T-cell (primary cell): ENCODE measurements around the gene CGNL1. TPM values are rescaled to one million over a fixed set of nuclear protein-coding genes. Genes with fewer than 3 reads are reported as not detected.

Experiments
- ATAC-seq, 4 experiments: fragments of 200-7000 bp in 3 of 4; fragments of 150-1000 bp in 1 of 4; cut with Tn5 transposase; replicated peaks in 1 of 4; 1 replicate in 3 of 4; 2 replicates in 1 of 4; pipeline ENCODE4 v1.10.0; 2021; ENCODE audit warnings: moderate library complexity in 3 of 4, mild to moderate bottlenecking in 2 of 4, moderate number of reproducible peaks in 1 of 4
- CTCF ChIA-PET, 2 donors: fragments of 300-600 bp; sonication (Branson Sonifier 250); formaldehyde crosslinking; loops; one replicate each; lab custom pipeline; 2022; ENCODE audit warnings: antibody characterized with exemption in 2 of 2; lab: Charles Lee
- POLR2A ChIA-PET, 2 donors: fragments of 300-600 bp; sonication (Branson Sonifier 250); formaldehyde crosslinking; loops; one replicate each; lab custom pipeline; 2022; ENCODE audit warnings: antibody characterized with exemption in 2 of 2; lab: Charles Lee
- DNase-seq, 35 experiments: peaks; one replicate each; pipeline versions ENCODE4 v3.0.0 to v3.0.0-alpha.2; 2013 to 2023
- H3K27ac ChIP-seq: one replicate; pipeline ENCODE4 v1.5.1; 2013; ENCODE audit warnings: low read length
- H3K27me3 ChIP-seq, 2 experiments: replicated peaks in 1 of 2; 1 replicate in 1 of 2; 2 replicates in 1 of 2; pipeline versions ENCODE4 v1.6.1 to v1.7.0; 2013; ENCODE audit warnings: low read length in 1 of 2, mixed read lengths in 1 of 2; ENCODE audit not compliant: control insufficient read depth in 2 of 2, insufficient read depth in 2 of 2; ENCODE audit errors: extremely low read depth in 1 of 2
- H3K36me3 ChIP-seq, 2 donors: 1 replicate in 1 of 2; 2 replicates in 1 of 2; pipeline versions ENCODE4 v1.6.1 to v1.7.0; 2013; ENCODE audit warnings: low read length in 1 of 2; ENCODE audit not compliant: control insufficient read depth in 2 of 2, insufficient read depth in 1 of 2; ENCODE audit errors: extremely low read depth in 1 of 2
- H3K4me1 ChIP-seq, 2 experiments: 1 replicate in 1 of 2; 2 replicates in 1 of 2; pipeline versions ENCODE4 v1.6.1 to v1.7.0; 2013; ENCODE audit warnings: low read length in 2 of 2, mixed read lengths in 1 of 2; ENCODE audit not compliant: insufficient read depth in 2 of 2, control insufficient read depth in 1 of 2; ENCODE audit errors: extremely low read depth in 1 of 2
- H3K4me3 ChIP-seq, 2 donors: 1 replicate in 1 of 2; 2 replicates in 1 of 2; pipeline versions ENCODE4 v1.5.1 to v1.7.0; 2013; ENCODE audit warnings: mild to moderate bottlenecking in 2 of 2, low read length in 1 of 2, moderate library complexity in 1 of 2; ENCODE audit not compliant: control insufficient read depth in 1 of 2; ENCODE audit errors: extremely low read depth in 1 of 2
- H3K9me3 ChIP-seq: 2 replicates; pipeline ENCODE4 v1.7.0; 2013
- H3K27ac Mint-ChIP-seq, 2 donors: one replicate each; pipeline ENCODE4 v1.8.0; 2020 to 2021; ENCODE audit warnings: mild to moderate bottlenecking in 2 of 2, mixed read lengths in 2 of 2
- H3K27me3 Mint-ChIP-seq, 2 donors: one replicate each; pipeline ENCODE4 v1.8.0; 2021 to 2022; ENCODE audit warnings: mixed read lengths in 2 of 2
- H3K36me3 Mint-ChIP-seq: one replicate; pipeline ENCODE4 v1.8.0; 2021; ENCODE audit warnings: mixed read lengths
- H3K4me1 Mint-ChIP-seq, 3 donors: one replicate each; pipeline ENCODE4 v1.8.0; 2020 to 2022; ENCODE audit warnings: mixed read lengths in 3 of 3, mild to moderate bottlenecking in 1 of 3
- H3K4me3 Mint-ChIP-seq, 3 donors: one replicate each; pipeline ENCODE4 v1.8.0; 2020 to 2022; ENCODE audit warnings: mild to moderate bottlenecking in 3 of 3, mixed read lengths in 3 of 3, moderate library complexity in 3 of 3
- H3K9me3 Mint-ChIP-seq, 3 donors: one replicate each; pipeline ENCODE4 v1.8.0; 2020 to 2022; ENCODE audit warnings: mixed read lengths in 3 of 3
- WGBS: methylation state at CpG from one replicate; pipeline ENCODE4 v1.1.5; 2013; ENCODE audit warnings: missing lambda C conversion rate; ENCODE audit not compliant: insufficient coverage; 5-methylcytosine and 5-hydroxymethylcytosine counted together
- total RNA-seq, 35 experiments: library from RNA in 6 of 35; stranded (reverse) in 6 of 35; fragments of 120-200 nt in 1 of 35; gene quantifications; one replicate each; pipeline versions ENCODE4 v1.2.1 to v1.2.4 and lab custom pipeline; 2013 to 2026

Gene CGNL1
- total RNA-seq, 5 donors from 2014 or later (not counting 1 experiment from before 2014, with no cell fraction given): 0.13 to 0.18 (median 0.16) TPM; not detected in 2

- no peaks in the 10 kb centered on the region for H3K4me1 Mint-ChIP-seq
- no peak overlapping the region for H3K27ac ChIP-seq
These were observed 86.1 kb downstream of the CGNL1 start for GRCh38 chr15:57462381-57462780.

DNA sequence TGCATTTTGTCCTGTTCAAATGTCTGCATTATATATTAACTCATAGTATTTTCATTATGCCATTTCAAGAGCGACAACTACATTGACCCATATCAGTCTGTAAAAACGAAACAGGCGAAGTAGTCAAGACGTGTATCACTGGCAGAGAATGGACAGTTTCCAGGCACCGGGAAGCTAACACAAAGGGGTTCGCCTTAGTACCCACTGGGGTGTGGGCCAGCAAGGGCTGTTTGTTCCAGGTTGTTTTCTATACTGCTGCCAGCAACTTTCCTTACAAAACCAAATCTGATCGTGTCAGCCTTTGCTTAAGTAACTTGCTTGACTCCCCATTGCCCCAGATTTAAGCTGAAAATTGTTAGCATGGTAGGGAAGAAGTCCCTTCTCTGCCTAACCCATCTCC, 87.1 kb downstream of the CGNL1 start:
- Mint-ChIP-seq H3K4me3 (no peak overlapping the region), H3K4me1 (no peaks in the 10 kb centered on the region), H3K27me3 (peaks cover 14 to 20% of the 10 kb centered on the region in 2 donors), H3K27ac (no peak overlapping the region), H3K9me3 (no peaks in the 10 kb centered on the region), H3K36me3 (no peaks in the 10 kb centered on the region)
- Histone ChIP-seq H3K9me3 (no peaks in the 10 kb centered on the region), H3K27ac (no peak overlapping the region), H3K4me3 (no peak overlapping the region), H3K36me3 (no peaks in the 10 kb centered on the region), H3K27me3 (peaks cover 0 to 16% of the 10 kb centered on the region in 2 experiments), H3K4me1 (no peaks in the 10 kb centered on the region)
- POLR2A ChIA-PET: no interaction called here
- CTCF ChIA-PET: no interaction called here
- WGBS: 95% methylated on average over 4 of the region's 7 CpGs
- ATAC-seq (no peak), DNase-seq (no peak)

More at GRCh38 chr15:57462381-57462780, 86.1 kb downstream of the CGNL1 start:
- ChIA-PET POLR2A (no interaction called here), CTCF (no interaction called here)
- Mint-ChIP-seq H3K9me3 (no peaks in the 10 kb centered on the region), H3K4me3 (no peak overlapping the region), H3K36me3 (no peaks in the 10 kb centered on the region), H3K27me3 (peaks cover 12 to 20% of the 10 kb centered on the region in 2 donors), H3K27ac (no peak overlapping the region)
- H3K9me3 ChIP-seq: no peaks in the 10 kb centered on the region
- H3K27me3 ChIP-seq: peaks cover 0 to 10% of the 10 kb centered on the region in 2 experiments
- WGBS: no CpG with 5 or more reads among the region's 2 CpGs
- H3K4me1 ChIP-seq: no peaks in the 10 kb centered on the region
- no peak for ATAC-seq
- H3K4me3 ChIP-seq: no peak overlapping the region
- no peak for DNase-seq
- no peaks in the 10 kb centered on the region for H3K36me3 ChIP-seq

DNA sequence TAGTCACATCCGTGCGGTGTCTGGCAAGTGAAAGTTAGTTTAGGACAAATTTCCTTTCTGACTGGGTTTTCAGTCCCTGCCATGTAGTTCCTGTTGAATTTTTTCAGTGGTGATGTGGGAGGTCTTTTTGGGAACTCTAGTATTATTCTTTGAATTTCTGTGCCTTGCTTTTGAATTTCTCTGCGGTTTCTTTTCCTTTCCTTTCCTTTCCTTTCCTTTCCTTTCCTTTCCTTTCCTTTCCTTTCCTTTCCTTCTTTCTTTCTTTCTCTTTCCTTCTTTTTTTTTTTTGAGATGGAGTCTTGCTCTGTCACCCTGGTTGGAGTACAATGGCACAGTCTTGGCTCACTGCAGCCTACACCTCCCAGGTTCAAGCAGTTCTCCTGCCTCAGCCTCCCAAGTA, 88.2 kb downstream of the CGNL1 start:
- Mint-ChIP-seq H3K27me3 (peaks cover 21 to 29% of the 10 kb centered on the region in 2 donors), H3K27ac (no peak overlapping the region), H3K9me3 (no peaks in the 10 kb centered on the region), H3K4me3 (no peak overlapping the region), H3K36me3 (no peaks in the 10 kb centered on the region), H3K4me1 (no peaks in the 10 kb centered on the region)
- Histone ChIP-seq H3K27ac (no peak overlapping the region), H3K27me3 (peaks cover 0 to 20% of the 10 kb centered on the region in 2 experiments), H3K9me3 (no peaks in the 10 kb centered on the region), H3K36me3 (no peaks in the 10 kb centered on the region), H3K4me1 (no peaks in the 10 kb centered on the region), H3K4me3 (no peak overlapping the region)
- no peak for ATAC-seq
- 100% methylated on average over 2 of the region's 3 CpGs for WGBS
- ChIA-PET POLR2A (no interaction called here), CTCF (no interaction called here)
- no peak for DNase-seq

DNA sequence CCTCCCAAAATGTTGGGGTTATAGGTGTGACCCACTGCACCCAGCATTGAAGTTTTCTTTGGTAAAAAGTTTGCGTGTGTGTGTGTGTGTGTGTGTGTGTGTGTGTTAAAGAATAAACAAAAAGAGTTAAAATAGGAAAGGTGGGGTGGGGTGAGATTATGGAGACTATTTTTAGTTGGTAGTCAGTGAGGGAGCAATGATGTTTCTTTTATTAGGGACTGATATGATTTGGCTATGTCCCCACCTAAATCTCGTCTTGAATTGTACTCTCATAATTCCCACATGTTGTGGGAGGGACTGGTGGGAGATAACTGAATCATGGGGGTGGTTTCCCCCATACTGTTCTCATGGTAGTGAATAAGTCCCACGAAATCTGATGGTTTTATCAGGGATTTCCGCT, 92.2 kb downstream of the CGNL1 start:
- ATAC-seq: no peak
- POLR2A ChIA-PET: no interaction called here
- CTCF ChIA-PET: no interaction called here
- Histone ChIP-seq H3K27me3 (peaks cover 0 to 21% of the 10 kb centered on the region in 2 experiments), H3K4me1 (no peaks in the 10 kb centered on the region), H3K4me3 (no peak overlapping the region), H3K36me3 (no peaks in the 10 kb centered on the region), H3K9me3 (no peaks in the 10 kb centered on the region), H3K27ac (no peak overlapping the region)
- no peak for DNase-seq
- Mint-ChIP-seq H3K4me3 (no peak overlapping the region), H3K4me1 (no peaks in the 10 kb centered on the region), H3K27ac (no peak overlapping the region), H3K27me3 (peaks cover 35 to 56% of the 10 kb centered on the region in 2 donors), H3K9me3 (no peaks in the 10 kb centered on the region), H3K36me3 (no peaks in the 10 kb centered on the region)
- WGBS: no CpG with 5 or more reads among the region's 4 CpGs

DNA sequence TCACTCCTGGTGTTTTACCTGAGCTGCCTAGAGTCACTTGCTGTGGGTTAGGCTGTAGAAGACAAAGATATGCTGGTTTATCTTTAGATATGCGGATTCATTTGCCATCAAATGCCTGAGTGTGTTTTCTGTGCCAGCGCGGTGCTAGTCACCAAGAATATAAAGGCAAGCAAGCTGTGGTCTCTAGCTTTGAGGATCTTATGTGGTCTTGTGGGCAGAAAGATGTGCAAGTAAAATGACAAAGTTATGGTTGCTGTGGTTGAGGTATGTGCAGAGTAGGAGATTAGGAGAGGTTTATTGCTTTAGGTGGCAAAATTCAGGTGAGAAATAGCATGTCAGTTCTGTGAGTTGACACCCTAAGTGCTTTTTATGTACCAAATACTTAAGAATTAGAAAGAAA, 94.2 kb downstream of the CGNL1 start:
- no peaks in the 10 kb centered on the region for H3K9me3 ChIP-seq

DNA sequence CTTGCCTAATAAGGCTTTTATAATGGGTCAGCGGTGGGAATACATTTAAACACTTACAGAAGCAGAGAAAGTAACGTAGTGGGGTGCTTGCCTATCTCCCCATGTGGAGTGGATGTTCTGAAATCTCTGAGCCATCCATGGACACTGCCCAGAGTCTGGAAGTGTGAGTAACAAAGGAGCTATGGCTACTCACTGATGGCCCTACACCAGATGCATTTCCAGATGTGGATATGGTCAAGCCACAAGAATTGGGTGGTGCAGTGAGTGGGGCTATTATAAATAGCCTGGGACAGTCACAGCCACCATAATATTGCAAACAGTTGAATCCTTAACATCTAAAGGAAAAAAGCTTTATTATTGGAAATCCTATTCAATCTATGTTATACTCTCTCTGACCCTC, 96.6 kb downstream of the CGNL1 start:
- no peaks in the 10 kb centered on the region for H3K36me3 ChIP-seq
- Mint-ChIP-seq H3K4me1 (no peaks in the 10 kb centered on the region), H3K9me3 (no peaks in the 10 kb centered on the region), H3K4me3 (no peak overlapping the region), H3K27ac (no peak overlapping the region), H3K27me3 (peaks cover 41 to 56% of the 10 kb centered on the region in 2 donors), H3K36me3 (no peaks in the 10 kb centered on the region)
- CTCF ChIA-PET: no interaction called here
- ATAC-seq (no peak), DNase-seq (no peak)
- H3K9me3 ChIP-seq: no peaks in the 10 kb centered on the region
- no peak overlapping the region for H3K4me3 ChIP-seq
- H3K27ac ChIP-seq: no peak overlapping the region
- POLR2A ChIA-PET: interaction anchor here in 1 of 2 donors (0.5 kb wide), 1 partner anchor 152 kb away, joined by 3 read pairs; no protein-coding TSS in a partner anchor
- WGBS: no CpG with 5 or more reads among the region's 2 CpGs
- H3K27me3 ChIP-seq: peaks cover 0 to 27% of the 10 kb centered on the region in 2 experiments
- no peaks in the 10 kb centered on the region for H3K4me1 ChIP-seq

More for the DNA sequence above, 94.2 kb downstream of the CGNL1 start:
- peaks cover 0 to 24% of the 10 kb centered on the region in 2 experiments for H3K27me3 ChIP-seq
- ChIA-PET POLR2A (no interaction called here), CTCF (no interaction called here)
- no peaks in the 10 kb centered on the region for H3K4me1 ChIP-seq
- H3K27ac ChIP-seq: no peak overlapping the region
- Mint-ChIP-seq H3K27ac (no peak overlapping the region), H3K9me3 (no peaks in the 10 kb centered on the region), H3K4me3 (no peak overlapping the region), H3K27me3 (peaks cover 40 to 64% of the 10 kb centered on the region in 2 donors), H3K4me1 (no peaks in the 10 kb centered on the region), H3K36me3 (no peaks in the 10 kb centered on the region)
- DNase-seq (no peak), ATAC-seq (no peak)
- 20% methylated on average over 3 of the region's 3 CpGs for WGBS
- H3K4me3 ChIP-seq: no peak overlapping the region
- no peaks in the 10 kb centered on the region for H3K36me3 ChIP-seq

DNA sequence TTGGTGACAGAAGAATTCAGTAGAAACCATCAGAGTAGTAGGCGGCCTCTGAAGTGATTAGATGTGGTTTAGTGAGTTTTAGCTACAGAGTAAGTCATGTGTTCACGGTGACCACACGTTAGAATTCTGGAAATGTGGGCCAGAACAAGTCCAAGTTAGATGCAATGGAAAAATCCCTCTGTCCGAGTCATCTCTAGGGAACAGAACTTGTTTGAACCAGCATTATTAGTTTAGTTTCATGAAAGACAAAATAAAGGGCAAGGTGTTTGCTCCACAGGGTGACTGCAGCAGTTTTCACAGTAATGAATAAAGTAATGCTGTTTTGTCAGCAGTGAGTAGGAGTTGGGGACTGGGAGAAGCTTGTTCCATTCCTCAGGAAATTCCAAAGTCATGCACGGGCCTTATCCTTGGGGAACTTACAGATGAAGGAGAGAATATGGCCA, 100.2 kb downstream of the CGNL1 start:
- no peak for ATAC-seq
- Histone ChIP-seq H3K36me3 (no peaks in the 10 kb centered on the region), H3K9me3 (no peaks in the 10 kb centered on the region), H3K4me1 (no peaks in the 10 kb centered on the region), H3K27ac (no peak overlapping the region), H3K4me3 (no peak overlapping the region), H3K27me3 (peaks cover 0 to 19% of the 10 kb centered on the region in 2 experiments)
- no peak overlapping the region for H3K27ac Mint-ChIP-seq
- no peaks in the 10 kb centered on the region for H3K9me3 Mint-ChIP-seq
- no peak for DNase-seq
- H3K4me3 Mint-ChIP-seq: no peak overlapping the region
- H3K4me1 Mint-ChIP-seq: no peaks in the 10 kb centered on the region
- no peaks in the 10 kb centered on the region for H3K36me3 Mint-ChIP-seq
- WGBS: 43% methylated on average over 4 of the region's 5 CpGs
- CTCF ChIA-PET: no interaction called here
- POLR2A ChIA-PET: no interaction called here
- peaks cover 32 to 43% of the 10 kb centered on the region in 2 donors for H3K27me3 Mint-ChIP-seq
